WTC11 (cell line): Measurements from ENCODE around the gene LLGL2. TPM values are rescaled to one million over a fixed set of nuclear protein-coding genes. Genes with fewer than 3 reads are reported as not detected.
A peak's percentile ranks its signal among the peaks of the same experiment; 100 is the strongest.

ENCODE experiments used
- ATAC-seq: fragments of 200-7000 bp; cut with Tn5 transposase; 2 replicates; pipeline ENCODE4 v1.10.0; 2021; ENCODE audit warnings: mild to moderate bottlenecking, moderate library complexity
- CTCF ChIA-PET: fragments of 300-600 bp; sonication (Branson Sonifier 250); formaldehyde crosslinking; loops from one replicate; lab custom pipeline; 2021; ENCODE audit warnings: antibody characterized with exemption; lab: Charles Lee
- POLR2A ChIA-PET: fragments of 350-600 bp; sonication (Branson Sonifier 250); formaldehyde crosslinking; loops from one replicate; lab custom pipeline; 2021; ENCODE audit warnings: antibody characterized with exemption; lab: Charles Lee
- DNase-seq: peaks from one replicate; pipeline ENCODE4 v3.0.0; 2021; ENCODE audit warnings: low spot score
- H3K27ac Mint-ChIP-seq: 2 replicates; pipeline ENCODE4 v1.8.0; 2021; ENCODE audit warnings: mixed read lengths
- H3K27me3 Mint-ChIP-seq: 2 replicates; pipeline ENCODE4 v1.8.0; 2021; ENCODE audit warnings: low read depth, mild to moderate bottlenecking, moderate library complexity, mixed read lengths
- H3K36me3 Mint-ChIP-seq: 2 replicates; pipeline ENCODE4 v1.8.0; 2021; ENCODE audit warnings: mixed read lengths
- H3K4me1 Mint-ChIP-seq: 2 replicates; pipeline ENCODE4 v1.8.0; 2022; ENCODE audit warnings: mixed read lengths
- H3K4me3 Mint-ChIP-seq: 2 replicates; pipeline ENCODE4 v1.8.0; 2021; ENCODE audit warnings: mild to moderate bottlenecking, moderate library complexity, mixed read lengths
- H3K9me3 Mint-ChIP-seq: 2 replicates; pipeline ENCODE4 v1.8.0; 2021; ENCODE audit warnings: mixed read lengths
- ATF1 ChIP-seq: sonication (generic); formaldehyde crosslinking; IDR thresholded peaks from 2 replicates; pipeline ENCODE4 v1.8.1; 2023; ENCODE audit warnings: mild to moderate bottlenecking, moderate library complexity, missing genetic modification reagents
- ELF4 ChIP-seq: sonication (generic); formaldehyde crosslinking; IDR thresholded peaks from 2 replicates; pipeline ENCODE4 v1.8.1; 2022; ENCODE audit warnings: low read depth, mild to moderate bottlenecking, moderate library complexity, missing genetic modification reagents
- FOXK1 ChIP-seq: sonication (generic); formaldehyde crosslinking; IDR thresholded peaks from 2 replicates; pipeline ENCODE4 v1.8.0; 2022; ENCODE audit warnings: mild to moderate bottlenecking, moderate library complexity, missing genetic modification reagents
- GTF2I ChIP-seq: fragments of 250-450 bp; sonication (Bioruptor Pico); conservative IDR thresholded peaks from 2 replicates; pipeline ENCODE4 v1.4.0; 2021; ENCODE audit warnings: mild to moderate bottlenecking
- JUN ChIP-seq: sonication (generic); formaldehyde crosslinking; IDR thresholded peaks from 2 replicates; pipeline ENCODE4 v1.8.0; 2023; ENCODE audit warnings: mild to moderate bottlenecking, missing genetic modification reagents
- SOX15 ChIP-seq: fragments of 250-450 bp; sonication (Bioruptor Pico); IDR thresholded peaks from 2 replicates; pipeline ENCODE4 v1.9.0; 2021; ENCODE audit warnings: mild to moderate bottlenecking
- TP53 ChIP-seq: sonication (generic); formaldehyde crosslinking; IDR thresholded peaks from 2 replicates; pipeline ENCODE4 v1.8.1; 2023; ENCODE audit warnings: mild to moderate bottlenecking, missing genetic modification reagents
- total RNA-seq: library from RNA; stranded (reverse); gene quantifications from 3 replicates; pipeline ENCODE4 v1.2.3, GENCODE V29; 2021
- TF ChIP-seq, protein P1 (sequence below): sonication (generic); formaldehyde crosslinking; IDR thresholded peaks from 2 replicates; pipeline ENCODE4 v1.8.1; 2022; ENCODE audit warnings: mild to moderate bottlenecking, moderate library complexity, missing genetic modification reagents
- TF ChIP-seq, protein P2 (sequence below): sonication (generic); formaldehyde crosslinking; IDR thresholded peaks from 2 replicates; pipeline ENCODE4 v1.8.1; 2023; ENCODE audit warnings: mild to moderate bottlenecking, missing genetic modification reagents
- TF ChIP-seq, protein P3 (sequence below): sonication (generic); formaldehyde crosslinking; IDR thresholded peaks from 2 replicates; pipeline ENCODE4 v1.8.1; 2022; ENCODE audit warnings: mild to moderate bottlenecking, missing genetic modification reagents, moderate library complexity, borderline replicate concordance
- TF ChIP-seq, protein P4 (sequence below): sonication (generic); formaldehyde crosslinking; IDR thresholded peaks from 2 replicates; pipeline ENCODE4 v1.8.0; 2022; ENCODE audit warnings: missing genetic modification reagents
- TF ChIP-seq, protein P5 (sequence below): sonication (generic); formaldehyde crosslinking; IDR thresholded peaks from 2 replicates; pipeline ENCODE4 v1.8.1; 2023; ENCODE audit warnings: mild to moderate bottlenecking, missing genetic modification reagents, moderate library complexity
- TF ChIP-seq, protein P6 (sequence below): sonication (generic); formaldehyde crosslinking; IDR thresholded peaks from 2 replicates; pipeline ENCODE4 v1.8.1; 2022; ENCODE audit warnings: missing genetic modification reagents, borderline replicate concordance
- TF ChIP-seq, protein P7 (sequence below): fragments of 250-450 bp; sonication (Bioruptor Pico); IDR thresholded peaks from 2 replicates; pipeline ENCODE4 v1.8.0; 2021; ENCODE audit warnings: mild to moderate bottlenecking

The LLGL2 gene
- total RNA-seq, 1 experiment from 2014 or later, result 103 TPM

DNA sequence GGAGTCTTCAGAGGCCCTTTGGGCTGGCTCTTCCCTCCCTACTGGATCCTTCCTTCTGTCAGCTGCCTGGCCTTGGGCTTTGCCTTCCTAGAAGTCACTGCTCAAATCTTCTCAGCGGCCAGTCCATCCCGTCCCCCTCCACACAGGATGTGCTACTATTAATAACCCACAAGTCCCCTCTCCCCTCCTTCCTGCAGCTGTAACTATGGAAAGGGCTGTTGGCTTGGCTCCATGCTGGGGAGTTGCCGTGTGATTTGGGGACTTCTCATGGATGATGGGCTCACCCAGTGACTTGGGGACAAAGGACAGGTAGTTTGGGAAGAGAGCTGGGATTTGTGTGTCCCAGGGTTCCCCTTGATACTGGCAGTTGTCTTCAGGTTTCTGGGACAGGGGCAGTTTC is 49.6 kb upstream of the LLGL2 start (continued):
- TF ChIP-seq, protein P1, sequence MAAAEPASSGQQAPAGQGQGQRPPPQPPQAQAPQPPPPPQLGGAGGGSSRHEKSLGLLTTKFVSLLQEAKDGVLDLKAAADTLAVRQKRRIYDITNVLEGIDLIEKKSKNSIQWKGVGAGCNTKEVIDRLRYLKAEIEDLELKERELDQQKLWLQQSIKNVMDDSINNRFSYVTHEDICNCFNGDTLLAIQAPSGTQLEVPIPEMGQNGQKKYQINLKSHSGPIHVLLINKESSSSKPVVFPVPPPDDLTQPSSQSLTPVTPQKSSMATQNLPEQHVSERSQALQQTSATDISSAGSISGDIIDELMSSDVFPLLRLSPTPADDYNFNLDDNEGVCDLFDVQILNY (CRISPR knock-in tag), result no peak
- TF ChIP-seq ATF1 (no peak), ELF4 (CRISPR knock-in tag) (no peak), GTF2I (CRISPR knock-in tag) (no peak)
- TF ChIP-seq, protein P2, sequence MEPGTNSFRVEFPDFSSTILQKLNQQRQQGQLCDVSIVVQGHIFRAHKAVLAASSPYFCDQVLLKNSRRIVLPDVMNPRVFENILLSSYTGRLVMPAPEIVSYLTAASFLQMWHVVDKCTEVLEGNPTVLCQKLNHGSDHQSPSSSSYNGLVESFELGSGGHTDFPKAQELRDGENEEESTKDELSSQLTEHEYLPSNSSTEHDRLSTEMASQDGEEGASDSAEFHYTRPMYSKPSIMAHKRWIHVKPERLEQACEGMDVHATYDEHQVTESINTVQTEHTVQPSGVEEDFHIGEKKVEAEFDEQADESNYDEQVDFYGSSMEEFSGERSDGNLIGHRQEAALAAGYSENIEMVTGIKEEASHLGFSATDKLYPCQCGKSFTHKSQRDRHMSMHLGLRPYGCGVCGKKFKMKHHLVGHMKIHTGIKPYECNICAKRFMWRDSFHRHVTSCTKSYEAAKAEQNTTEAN (CRISPR knock-in tag), result no peak
- TF ChIP-seq, protein P3, sequence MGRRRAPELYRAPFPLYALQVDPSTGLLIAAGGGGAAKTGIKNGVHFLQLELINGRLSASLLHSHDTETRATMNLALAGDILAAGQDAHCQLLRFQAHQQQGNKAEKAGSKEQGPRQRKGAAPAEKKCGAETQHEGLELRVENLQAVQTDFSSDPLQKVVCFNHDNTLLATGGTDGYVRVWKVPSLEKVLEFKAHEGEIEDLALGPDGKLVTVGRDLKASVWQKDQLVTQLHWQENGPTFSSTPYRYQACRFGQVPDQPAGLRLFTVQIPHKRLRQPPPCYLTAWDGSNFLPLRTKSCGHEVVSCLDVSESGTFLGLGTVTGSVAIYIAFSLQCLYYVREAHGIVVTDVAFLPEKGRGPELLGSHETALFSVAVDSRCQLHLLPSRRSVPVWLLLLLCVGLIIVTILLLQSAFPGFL, result no peak
- TF ChIP-seq, protein P4, sequence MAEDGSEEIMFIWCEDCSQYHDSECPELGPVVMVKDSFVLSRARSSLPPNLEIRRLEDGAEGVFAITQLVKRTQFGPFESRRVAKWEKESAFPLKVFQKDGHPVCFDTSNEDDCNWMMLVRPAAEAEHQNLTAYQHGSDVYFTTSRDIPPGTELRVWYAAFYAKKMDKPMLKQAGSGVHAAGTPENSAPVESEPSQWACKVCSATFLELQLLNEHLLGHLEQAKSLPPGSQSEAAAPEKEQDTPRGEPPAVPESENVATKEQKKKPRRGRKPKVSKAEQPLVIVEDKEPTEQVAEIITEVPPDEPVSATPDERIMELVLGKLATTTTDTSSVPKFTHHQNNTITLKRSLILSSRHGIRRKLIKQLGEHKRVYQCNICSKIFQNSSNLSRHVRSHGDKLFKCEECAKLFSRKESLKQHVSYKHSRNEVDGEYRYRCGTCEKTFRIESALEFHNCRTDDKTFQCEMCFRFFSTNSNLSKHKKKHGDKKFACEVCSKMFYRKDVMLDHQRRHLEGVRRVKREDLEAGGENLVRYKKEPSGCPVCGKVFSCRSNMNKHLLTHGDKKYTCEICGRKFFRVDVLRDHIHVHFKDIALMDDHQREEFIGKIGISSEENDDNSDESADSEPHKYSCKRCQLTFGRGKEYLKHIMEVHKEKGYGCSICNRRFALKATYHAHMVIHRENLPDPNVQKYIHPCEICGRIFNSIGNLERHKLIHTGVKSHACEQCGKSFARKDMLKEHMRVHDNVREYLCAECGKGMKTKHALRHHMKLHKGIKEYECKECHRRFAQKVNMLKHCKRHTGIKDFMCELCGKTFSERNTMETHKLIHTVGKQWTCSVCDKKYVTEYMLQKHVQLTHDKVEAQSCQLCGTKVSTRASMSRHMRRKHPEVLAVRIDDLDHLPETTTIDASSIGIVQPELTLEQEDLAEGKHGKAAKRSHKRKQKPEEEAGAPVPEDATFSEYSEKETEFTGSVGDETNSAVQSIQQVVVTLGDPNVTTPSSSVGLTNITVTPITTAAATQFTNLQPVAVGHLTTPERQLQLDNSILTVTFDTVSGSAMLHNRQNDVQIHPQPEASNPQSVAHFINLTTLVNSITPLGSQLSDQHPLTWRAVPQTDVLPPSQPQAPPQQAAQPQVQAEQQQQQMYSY (CRISPR knock-in tag), result no peak
- TF ChIP-seq, protein P5, sequence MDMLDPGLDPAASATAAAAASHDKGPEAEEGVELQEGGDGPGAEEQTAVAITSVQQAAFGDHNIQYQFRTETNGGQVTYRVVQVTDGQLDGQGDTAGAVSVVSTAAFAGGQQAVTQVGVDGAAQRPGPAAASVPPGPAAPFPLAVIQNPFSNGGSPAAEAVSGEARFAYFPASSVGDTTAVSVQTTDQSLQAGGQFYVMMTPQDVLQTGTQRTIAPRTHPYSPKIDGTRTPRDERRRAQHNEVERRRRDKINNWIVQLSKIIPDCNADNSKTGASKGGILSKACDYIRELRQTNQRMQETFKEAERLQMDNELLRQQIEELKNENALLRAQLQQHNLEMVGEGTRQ, result no peak
- TF ChIP-seq, protein P6, sequence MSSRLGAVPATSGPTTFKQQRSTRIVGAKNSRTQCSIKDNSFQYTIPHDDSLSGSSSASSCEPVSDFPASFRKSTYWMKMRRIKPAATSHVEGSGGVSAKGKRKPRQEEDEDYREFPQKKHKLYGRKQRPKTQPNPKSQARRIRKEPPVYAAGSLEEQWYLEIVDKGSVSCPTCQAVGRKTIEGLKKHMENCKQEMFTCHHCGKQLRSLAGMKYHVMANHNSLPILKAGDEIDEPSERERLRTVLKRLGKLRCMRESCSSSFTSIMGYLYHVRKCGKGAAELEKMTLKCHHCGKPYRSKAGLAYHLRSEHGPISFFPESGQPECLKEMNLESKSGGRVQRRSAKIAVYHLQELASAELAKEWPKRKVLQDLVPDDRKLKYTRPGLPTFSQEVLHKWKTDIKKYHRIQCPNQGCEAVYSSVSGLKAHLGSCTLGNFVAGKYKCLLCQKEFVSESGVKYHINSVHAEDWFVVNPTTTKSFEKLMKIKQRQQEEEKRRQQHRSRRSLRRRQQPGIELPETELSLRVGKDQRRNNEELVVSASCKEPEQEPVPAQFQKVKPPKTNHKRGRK (CRISPR knock-in tag), result no peak

DNA sequence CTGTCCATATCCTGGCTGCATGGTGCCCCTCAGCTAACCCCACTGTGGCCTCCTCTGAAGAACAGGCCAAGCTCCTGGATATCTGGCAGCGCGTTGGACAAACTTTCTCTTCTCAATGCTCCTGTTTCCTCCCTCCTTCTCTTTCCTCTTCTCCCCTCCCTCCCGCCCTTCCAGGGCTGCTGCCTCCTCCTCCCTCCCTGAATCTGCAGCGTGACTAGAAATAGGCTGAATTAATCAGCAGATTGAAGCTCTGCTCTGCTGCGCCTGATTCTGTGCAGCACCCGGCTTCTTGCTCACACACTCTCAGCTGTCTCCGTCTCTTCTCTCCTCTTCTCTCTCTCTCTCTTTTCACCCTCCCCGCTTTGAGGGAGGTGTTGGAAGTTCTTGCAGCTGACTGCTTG is 49.2 kb upstream of the LLGL2 start:
- H3K4me3 Mint-ChIP-seq, result no peak overlapping the region
- H3K36me3 Mint-ChIP-seq, result no peaks in the 10 kb centered on the region; the same call in 1 of the 2 replicates
- ATAC-seq (no peak), DNase-seq (no peak)
- peak overlapping the region; percentile 8; the same call in 1 of the 2 replicates for H3K27ac Mint-ChIP-seq
- no peaks in the 10 kb centered on the region for H3K27me3 Mint-ChIP-seq
- no peak for TF ChIP-seq TP53
- TF ChIP-seq FOXK1 (CRISPR knock-in tag), result no peak
- no peak for TF ChIP-seq JUN
- TF ChIP-seq SOX15 (CRISPR knock-in tag), result no peak
- TF ChIP-seq, protein P7, sequence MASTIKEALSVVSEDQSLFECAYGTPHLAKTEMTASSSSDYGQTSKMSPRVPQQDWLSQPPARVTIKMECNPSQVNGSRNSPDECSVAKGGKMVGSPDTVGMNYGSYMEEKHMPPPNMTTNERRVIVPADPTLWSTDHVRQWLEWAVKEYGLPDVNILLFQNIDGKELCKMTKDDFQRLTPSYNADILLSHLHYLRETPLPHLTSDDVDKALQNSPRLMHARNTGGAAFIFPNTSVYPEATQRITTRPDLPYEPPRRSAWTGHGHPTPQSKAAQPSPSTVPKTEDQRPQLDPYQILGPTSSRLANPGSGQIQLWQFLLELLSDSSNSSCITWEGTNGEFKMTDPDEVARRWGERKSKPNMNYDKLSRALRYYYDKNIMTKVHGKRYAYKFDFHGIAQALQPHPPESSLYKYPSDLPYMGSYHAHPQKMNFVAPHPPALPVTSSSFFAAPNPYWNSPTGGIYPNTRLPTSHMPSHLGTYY (CRISPR knock-in tag), result no peak
- H3K9me3 Mint-ChIP-seq, result no peaks in the 10 kb centered on the region
- POLR2A ChIA-PET, result no interaction called here
- CTCF ChIA-PET, result interaction anchor here (1.0 to 1.7 kb wide), 3 partner anchors 23 to 205 kb away, joined by 3 to 4 read pairs (median 4); partner anchors contain the start of gene MIF4GD
- peaks cover 7% of the 10 kb centered on the region for H3K4me1 Mint-ChIP-seq
